ENCODE measurements around the gene CLCNKB.
"Not testable (repeated sequence)": the region's sequence is repeated elsewhere in the genome, so short reads cannot be mapped to it uniquely, and the experiment has no call there.

CLCNKB gene

DNA sequence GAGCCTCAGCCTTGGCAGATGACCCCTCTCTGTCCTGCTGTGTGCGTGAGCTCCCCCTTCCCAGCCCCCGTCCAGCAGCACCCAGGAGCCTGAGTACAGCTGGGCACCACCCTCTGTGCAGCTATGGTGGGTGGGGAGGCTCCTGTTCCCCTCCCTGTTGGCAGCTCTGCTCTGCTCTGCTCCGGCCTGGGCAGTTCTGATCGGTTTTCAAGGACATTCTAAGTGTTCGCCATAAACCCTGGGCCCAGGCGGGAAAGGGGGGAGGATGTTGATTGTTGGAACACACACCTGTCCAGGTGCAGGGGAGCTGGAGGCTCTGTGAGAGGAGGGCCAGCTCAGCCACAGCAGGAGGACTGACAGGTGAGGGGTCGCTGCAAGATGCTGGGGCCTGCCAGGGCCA lies at the start of gene CLCNKB:
Gene CLCNKB (plus strand): TSS at position 262 of the 400 bp plus-strand sequence. CDS start 711 bp downstream, outside the sequence.
- DNase-seq: peak; percentile 45

DNA sequence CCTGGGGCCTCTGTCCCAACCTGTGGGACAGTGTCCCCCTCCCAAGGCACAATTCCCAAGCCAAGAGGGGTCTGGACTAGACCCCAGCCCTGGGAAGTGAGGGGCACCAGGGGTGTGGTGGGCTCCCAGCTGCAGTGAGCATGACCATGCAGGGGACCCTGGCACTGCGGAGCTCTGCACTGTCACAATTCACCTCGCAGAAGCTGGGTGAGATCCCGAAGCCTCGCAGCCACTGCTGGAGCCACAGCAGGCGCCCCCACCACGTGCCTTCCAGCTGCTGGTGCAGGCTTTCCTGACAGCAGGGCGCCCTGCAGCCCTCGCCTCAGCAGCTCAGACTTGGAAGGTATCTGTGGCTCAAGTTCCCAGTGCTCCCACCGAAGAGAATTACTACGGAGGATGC lies 49.5 kb upstream of the CLCNKB start:
- DNase-seq: no peak

- DNase-seq: peak; percentile 17
These were observed 48.8 kb upstream of the CLCNKB start for GRCh38 chr1:15994590-15995351.

GRCh38 chr1:15997076-15997585 lies 46.5 kb upstream of the CLCNKB start:
- DNase-seq: no peak

GRCh38 chr1:15997637-15998280 lies 45.8 kb upstream of the CLCNKB start:
- DNase-seq: no peak

DNA sequence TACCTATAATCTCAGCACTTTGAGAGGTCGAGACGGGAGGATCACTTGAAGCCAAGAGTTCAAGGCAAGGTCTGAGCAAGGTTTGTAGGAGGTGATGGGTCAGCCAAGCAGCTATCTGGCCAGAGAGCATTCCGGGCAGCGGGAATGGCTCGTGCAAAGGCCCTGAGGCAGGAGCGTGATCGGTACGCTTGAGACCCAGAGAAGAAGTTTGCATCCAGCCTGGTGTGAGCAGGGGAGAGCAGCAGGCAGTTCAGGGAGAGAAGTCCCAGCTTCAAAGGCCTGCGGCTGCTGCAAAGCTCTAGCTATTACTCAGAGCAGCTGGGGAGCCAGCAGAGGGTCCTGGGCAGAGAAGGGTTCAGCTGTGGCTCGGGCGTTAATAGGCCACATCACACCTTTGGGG lies 44.7 kb upstream of the CLCNKB start:
- no peak for DNase-seq

DNA sequence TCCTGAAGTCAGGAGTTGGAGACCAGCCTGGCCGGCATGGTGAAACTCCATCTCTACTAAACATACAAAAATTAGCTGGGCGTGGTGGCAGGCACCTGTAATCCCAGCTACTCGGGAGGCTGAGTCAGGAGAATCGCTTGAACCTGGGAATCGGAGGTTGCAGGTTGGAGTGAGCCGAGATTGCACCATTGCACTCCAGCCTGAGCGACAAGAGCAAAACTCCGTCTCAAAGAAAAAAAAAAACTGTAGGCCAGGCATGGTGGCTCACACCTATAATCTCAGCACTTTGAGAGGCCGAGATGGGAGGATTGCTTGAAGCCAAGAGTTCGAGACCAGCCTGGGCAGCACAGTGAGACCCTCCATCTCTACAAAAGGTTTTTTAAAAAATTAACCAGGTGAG lies 42.3 kb upstream of the CLCNKB start:
- not testable (repeated sequence) for DNase-seq

GRCh38 chr1:16005597-16005996 lies 38.0 kb upstream of the CLCNKB start:
- no peak for DNase-seq

DNA sequence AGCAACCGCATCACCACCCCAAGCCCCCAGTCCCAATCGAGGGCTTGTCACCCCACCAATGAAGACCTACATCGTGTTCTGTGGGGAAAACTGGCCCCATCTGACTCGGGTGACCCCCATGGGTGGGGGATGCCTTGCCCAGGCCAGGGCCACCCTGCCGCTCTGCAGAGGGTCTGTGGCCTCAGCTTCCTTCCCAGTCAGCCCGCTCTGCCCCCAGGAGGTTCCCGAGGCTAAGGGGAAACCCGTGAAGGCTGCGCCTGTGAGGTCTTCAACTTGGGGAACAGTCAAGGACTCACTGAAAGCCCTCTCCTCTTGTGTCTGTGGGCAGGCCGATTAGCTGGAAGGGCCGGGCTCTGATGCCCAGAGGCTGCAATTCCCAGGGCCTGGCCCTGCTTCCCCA lies 37.6 kb upstream of the CLCNKB start:
- no peak for DNase-seq

DNA sequence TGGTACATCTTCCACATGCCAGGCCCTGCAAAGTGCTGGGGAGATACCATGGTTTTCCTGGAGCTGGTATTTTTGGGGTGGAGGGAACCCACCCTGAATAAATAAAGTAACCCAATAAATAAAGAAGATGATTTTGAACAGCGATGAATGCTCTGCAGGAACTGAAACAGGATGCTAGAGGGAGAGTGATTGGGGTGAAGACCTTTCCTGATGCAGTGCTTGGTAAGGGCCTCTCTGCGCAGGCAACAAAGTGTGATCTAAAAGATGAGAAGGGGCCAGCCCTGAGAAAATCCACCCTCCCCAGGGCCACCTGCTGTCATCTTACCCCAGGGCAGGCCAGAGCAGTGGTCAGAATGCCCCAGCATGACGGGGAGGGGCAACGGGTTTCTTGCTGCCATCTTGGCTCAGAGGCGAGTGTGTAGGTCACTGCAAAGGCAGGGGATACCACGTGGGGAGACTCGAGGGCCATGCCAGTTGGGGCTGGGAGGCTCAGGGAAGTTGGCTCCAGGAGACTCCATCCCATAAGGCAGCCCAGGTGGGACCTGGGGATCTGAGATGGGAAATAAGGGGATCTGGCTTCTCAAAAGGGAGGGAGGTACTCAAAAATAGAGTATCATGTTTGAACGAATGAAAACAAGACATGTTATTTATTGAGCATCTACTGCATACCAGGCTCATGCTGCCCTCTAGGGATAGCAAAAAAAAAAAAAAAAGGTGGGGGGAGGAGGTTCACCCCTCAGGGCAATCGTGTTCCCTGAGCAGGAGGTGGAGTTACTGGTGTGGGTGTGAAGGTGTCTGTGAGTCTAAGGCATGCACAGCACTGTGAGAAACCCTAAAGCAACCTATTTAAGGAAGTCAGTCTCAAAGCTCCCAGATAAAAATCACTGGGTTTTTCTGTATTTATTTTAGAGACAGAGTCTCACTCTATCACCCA lies 36.8 kb upstream of the CLCNKB start:
- no peak for DNase-seq

DNA sequence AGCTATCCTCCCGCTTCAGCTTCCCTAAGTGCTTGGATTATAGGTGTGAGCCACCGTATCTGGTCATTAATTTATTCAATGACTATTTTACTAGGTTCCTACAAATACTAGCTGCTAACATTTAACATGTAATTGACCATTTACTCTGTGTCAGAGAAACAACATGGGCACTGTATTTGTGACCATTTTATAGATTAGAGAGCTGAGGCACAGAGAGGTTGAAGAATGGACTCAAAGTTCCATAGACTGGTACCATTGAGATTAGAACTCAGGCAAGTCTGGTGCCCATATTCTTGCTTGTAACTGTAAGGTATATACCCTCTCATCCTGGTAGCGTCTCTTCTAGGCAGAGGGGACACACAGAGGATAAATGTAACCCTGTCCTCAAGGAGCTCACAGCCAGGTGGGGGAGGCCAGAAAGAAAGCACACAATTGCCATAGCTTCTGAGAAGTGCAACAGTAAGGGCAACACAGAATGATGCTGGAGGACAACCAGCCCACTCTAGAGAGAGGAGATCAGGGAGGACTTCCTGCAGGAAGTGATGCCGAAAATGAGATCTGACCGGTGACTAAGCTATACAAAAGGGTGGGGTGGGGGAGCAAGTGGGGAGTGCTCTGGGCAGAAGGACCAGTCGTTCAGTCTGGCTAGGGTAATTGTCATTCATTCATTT lies 35.8 kb upstream of the CLCNKB start:
- no peak for DNase-seq

DNA sequence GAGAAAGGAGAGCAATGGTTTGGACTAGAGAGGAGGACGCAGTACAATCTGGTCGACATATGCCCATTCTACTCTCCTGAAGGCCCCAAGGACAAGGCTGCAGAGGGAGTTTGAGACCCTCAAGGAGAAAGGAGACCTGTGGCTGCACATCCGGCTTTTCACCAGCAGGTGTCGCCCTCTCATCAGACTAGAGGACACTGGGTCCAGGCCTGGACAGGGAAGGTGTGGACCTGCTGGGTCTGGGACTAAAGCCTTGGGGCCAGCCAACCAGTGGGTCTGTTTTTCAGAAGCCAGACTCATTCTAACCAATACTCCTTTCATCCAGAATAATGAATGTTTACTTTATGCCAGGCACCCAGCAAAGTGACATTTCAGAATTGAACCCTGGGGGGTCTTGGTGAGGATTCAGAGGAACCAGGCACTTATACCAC lies 34.5 kb upstream of the CLCNKB start:
- DNase-seq: peak; percentile 32

GRCh38 chr1:16009678-16010077 lies 33.9 kb upstream of the CLCNKB start:
- no peak for DNase-seq

- DNase-seq: no peak
These were observed 32.7 kb upstream of the CLCNKB start for GRCh38 chr1:16010837-16011236.

- no peak for DNase-seq
These were observed 31.5 kb upstream of the CLCNKB start for GRCh38 chr1:16011936-16012589.

- peak; percentile 72 for DNase-seq
These were observed 30.9 kb upstream of the CLCNKB start for GRCh38 chr1:16012590-16013219.

- no peak for DNase-seq
These were observed 30.2 kb upstream of the CLCNKB start for GRCh38 chr1:16013220-16013907.

DNA sequence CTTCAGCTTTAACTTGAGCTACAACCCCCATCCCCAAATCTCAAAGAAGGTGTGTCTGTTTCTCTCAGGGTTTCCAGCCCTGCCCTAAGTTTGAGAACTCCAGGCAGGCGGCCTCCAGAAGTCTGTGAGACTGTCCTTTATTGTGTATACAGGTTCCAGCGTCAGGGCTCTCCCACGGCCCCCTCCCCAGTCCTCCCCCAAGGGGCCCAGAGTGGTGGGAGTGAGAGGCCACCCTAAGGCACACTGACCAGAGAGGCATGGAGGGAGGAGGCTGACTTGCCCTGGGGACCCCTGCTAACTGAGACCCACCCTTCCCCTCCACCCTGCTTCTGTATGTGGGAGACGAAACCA lies 29.7 kb upstream of the CLCNKB start:
- DNase-seq: no peak

DNA sequence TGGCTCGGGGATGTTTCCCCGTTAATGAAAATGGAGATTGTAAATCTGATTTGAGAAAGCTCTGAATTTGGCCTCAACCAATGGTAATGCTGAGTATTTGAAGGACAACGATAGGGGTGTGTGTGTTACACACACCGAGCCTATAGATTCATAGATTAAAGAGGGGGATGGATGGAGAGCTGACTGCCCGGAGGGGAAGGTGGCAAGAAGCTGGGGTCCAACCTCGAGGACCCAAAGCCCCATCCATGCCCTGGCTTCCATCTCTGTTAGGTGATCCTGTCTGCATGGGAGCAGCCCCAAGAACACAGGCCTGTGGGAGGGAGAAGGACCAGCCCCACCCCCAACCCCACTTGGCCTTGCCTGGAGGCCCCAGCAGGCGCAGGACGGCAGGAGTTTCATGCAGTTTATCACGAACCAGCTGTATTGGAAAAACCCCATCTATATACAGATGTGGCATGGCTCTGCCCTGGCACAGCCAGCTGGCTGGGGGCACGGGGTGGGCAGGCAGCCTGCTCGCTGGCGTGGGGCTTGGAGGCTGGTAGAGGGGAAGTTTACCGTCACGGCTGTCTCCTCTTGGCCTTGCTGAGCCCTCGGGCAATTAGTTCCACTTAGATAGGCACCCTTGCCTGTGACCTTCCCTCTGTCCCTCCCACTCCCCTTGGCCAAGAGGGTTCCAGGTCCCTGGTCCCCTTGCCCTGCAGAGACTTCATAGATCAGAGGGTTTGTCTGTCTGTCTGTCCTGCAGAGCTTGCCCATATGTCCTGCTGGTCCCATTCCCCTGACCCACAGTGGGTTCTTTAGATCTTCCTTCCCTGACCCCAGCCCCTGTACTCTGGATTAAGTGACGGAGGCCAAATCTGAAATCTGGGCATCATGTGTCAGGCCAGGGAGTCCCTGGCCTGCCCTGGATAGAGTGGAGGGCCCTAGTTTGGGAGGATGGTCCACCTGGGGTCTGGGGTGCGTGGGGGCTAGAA lies 28.8 kb upstream of the CLCNKB start:
- DNase-seq: no peak

GRCh38 chr1:16015491-16015890 lies 28.1 kb upstream of the CLCNKB start:
- DNase-seq: no peak

Data from NCI-H2029 (cell line).